ENCODE results near the gene CACNA1G.

Gene CACNA1G

GRCh38 chr17:50564916-50565315 lies 4.4 kb downstream of the CACNA1G start:
- FAIRE-seq (no peak), DNase-seq (ENCODE audit: insufficient read length, low spot score) (no peak)

GRCh38 chr17:50565402-50566350 lies 5.2 kb downstream of the CACNA1G start:
- DNase-seq (ENCODE audit: insufficient read length, low spot score) (no peak), FAIRE-seq (no peak)

GRCh38 chr17:50566886-50567285 lies 6.4 kb downstream of the CACNA1G start:
- no peak for DNase-seq (ENCODE audit: insufficient read length, low spot score)
- no peak for FAIRE-seq

- DNase-seq (ENCODE audit: insufficient read length, low spot score), result no peak
- FAIRE-seq, result no peak
These were observed 8.1 kb downstream of the CACNA1G start for GRCh38 chr17:50568659-50569058.

DNA sequence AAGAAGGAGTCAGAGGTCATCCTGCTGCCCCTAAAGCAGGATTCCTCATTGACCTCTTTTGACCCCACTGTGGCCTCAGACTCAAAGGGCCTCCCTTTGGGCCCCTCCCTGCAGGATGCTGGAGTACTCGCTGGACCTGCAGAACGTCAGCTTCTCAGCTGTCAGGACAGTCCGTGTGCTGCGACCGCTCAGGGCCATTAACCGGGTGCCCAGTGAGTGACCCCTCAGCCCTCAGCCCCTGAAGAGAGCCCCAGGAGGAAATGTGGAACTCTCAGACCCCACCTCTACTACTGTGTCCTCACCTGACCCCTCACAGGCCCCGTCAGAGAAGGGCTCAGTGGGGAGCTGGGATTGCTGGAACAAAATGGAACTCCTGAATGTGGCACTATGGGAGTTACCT lies 9.1 kb downstream of the CACNA1G start:
- no peak for DNase-seq (ENCODE audit: insufficient read length, low spot score)
- FAIRE-seq, result no peak

DNA sequence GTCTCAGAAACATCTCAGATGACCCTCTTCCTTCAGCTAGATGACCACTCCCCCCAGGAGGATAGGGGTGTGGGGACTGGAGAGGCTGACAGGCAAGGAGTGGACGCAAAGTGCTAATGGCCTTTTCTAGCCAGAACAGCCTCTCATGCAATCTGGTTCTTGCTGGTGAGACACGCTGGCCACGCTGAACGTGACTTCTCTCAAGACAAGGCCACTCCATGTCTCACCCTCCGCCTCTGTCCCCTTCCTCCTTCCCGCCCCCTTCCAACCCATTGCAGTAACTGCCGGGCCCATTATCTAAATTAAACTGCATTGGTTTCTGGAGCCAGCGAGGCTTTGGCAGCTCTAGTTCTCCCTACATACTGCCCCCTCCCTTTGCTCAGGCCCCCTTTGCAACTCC lies 9.5 kb downstream of the CACNA1G start:
- no peak for DNase-seq (ENCODE audit: insufficient read length, low spot score)

DNA sequence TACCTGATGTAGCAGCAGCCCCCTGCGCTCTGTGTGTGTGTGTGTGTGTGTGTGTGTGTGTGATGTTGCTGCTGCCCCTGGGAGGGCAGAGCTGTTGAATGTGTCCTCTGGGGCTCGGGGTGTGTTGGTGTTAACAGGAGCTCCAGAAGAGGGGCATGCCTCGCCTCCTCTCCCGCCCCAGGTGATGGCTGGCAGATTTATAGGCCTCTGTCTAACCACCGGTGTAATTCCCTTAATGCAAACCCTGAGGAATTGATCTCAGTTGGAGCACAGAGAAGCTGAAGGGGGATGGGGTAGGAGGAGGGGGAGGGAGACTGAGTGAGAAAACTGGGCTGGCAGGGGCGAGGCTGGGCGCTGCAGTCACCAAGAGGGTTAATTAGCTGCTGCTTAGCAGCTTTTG lies 10.0 kb downstream of the CACNA1G start:
- FAIRE-seq (no peak), DNase-seq (ENCODE audit: insufficient read length, low spot score) (no peak)

More for the DNA sequence above, 9.5 kb downstream of the CACNA1G start:
- no peak for FAIRE-seq

DNA sequence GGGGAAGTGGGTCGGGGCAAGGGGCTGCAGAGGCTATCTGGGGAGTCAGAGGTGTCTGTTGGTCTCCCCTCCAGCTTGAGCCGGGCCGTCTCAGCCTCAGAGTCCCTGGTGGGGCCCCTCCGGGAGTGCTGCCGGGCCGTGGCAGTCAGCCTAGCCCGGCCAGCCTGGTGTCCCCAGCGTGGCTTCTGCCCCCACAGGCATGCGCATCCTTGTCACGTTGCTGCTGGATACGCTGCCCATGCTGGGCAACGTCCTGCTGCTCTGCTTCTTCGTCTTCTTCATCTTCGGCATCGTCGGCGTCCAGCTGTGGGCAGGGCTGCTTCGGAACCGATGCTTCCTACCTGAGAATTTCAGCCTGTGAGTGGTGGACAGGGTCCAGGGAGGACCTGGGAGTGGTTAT lies 11.2 kb downstream of the CACNA1G start:
- DNase-seq (ENCODE audit: insufficient read length, low spot score), result no peak
- no peak for FAIRE-seq

GRCh38 chr17:50572541-50572940 lies 12.0 kb downstream of the CACNA1G start:
- FAIRE-seq (no peak), DNase-seq (ENCODE audit: insufficient read length, low spot score) (no peak)

DNA sequence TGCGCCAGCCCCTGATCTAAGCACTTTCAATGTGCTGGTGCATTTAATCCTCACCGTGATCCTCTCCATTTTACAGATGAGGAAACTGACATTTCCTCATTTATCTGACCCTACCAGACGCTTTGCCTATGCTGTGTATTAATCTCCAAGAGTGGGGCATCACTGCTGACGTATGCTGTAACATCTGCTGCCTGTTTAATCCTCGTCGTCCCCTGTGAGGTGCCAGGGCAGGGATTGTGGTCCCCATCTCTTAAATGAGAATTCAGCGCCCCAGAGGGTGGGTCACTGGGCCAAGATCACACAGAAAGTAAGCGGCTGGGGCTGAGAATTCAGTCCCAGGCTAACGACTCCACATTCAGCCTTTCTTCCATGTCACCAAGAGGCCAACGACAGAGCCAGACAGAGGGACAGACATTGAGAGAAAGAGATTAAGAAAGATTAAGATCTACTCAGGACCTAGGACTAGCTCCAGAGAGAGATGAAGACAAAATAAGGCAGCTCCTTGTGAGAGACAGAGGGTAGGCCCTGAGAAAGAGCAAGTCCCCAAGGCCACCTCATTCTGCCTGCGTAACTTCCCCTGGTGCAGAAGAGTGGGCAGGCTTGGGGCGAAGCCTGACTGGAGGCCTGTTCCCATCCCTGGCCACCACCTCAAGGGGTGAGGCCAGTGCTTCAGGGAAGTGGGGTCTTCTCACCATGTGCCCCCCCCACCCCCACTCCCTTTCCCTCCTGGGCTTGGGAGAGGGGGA lies 13.5 kb downstream of the CACNA1G start:
- DNase-seq (ENCODE audit: insufficient read length, low spot score) (no peak), FAIRE-seq (no peak)

- FAIRE-seq, result no peak
- no peak for DNase-seq (ENCODE audit: insufficient read length, low spot score)
These were observed 15.2 kb downstream of the CACNA1G start for GRCh38 chr17:50575581-50576210.

DNA sequence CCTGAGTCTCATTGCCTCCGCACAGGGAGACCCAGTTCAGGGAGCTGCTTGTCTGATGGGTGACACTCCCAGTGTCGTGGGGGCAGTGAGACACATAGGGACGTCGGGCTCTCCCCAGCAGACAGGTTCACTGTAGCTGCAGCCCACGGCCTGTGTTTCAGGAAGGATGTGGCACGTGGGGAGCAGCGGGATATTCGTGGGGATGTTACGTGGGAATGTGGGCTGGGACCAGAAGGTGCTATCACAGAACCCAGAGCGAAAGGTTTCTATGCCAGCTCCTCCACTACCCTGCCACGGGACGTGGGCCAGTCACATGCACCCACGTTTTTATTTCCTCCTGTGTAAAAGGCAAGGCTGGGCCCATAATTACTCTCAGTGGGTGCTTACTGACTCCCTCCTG lies 16.3 kb downstream of the CACNA1G start:
- FAIRE-seq, result no peak

GRCh38 chr17:50577451-50577954 lies 17.0 kb downstream of the CACNA1G start:
- DNase-seq (ENCODE audit: insufficient read length, low spot score), result no peak
- FAIRE-seq, result no peak

More for the DNA sequence above, 16.3 kb downstream of the CACNA1G start:
- DNase-seq (ENCODE audit: insufficient read length, low spot score), result no peak

- FAIRE-seq (no peak), DNase-seq (ENCODE audit: insufficient read length, low spot score) (no peak)
These were observed 17.7 kb downstream of the CACNA1G start for GRCh38 chr17:50578173-50578572.

- DNase-seq (ENCODE audit: insufficient read length, low spot score) (no peak), FAIRE-seq (no peak)
These were observed 18.9 kb downstream of the CACNA1G start for GRCh38 chr17:50579399-50579798.

- DNase-seq (ENCODE audit: insufficient read length, low spot score) (no peak), FAIRE-seq (no peak)
These were observed 20.1 kb downstream of the CACNA1G start for GRCh38 chr17:50580646-50581045.

GRCh38 chr17:50581316-50581715 lies 20.8 kb downstream of the CACNA1G start:
- FAIRE-seq (no peak), DNase-seq (ENCODE audit: insufficient read length, low spot score) (no peak)

- DNase-seq (ENCODE audit: insufficient read length, low spot score) (no peak), FAIRE-seq (no peak)
These were observed 22.2 kb downstream of the CACNA1G start for GRCh38 chr17:50582741-50583140.

DNA sequence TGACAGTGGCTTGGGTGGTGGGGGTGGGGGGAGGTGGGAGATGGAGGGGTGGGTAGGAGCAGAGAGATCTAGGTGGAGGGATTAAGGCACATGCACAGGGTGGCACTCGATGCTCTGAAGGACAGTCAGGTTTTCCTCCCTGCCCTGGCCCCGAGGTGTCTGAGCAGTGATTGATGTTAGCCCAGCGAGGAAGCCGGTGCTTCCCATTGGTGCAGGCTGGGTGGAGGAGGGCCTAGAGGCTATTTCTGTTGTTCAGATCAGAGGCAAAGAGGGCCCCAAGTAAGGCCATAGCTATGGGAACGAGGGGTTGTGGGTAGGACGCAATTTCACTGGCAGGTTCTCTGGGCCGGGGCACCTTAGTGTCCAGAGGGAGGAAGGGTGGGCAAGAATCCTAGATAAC lies 23.1 kb downstream of the CACNA1G start:
- DNase-seq (ENCODE audit: insufficient read length, low spot score) (no peak), FAIRE-seq (no peak)

DNA sequence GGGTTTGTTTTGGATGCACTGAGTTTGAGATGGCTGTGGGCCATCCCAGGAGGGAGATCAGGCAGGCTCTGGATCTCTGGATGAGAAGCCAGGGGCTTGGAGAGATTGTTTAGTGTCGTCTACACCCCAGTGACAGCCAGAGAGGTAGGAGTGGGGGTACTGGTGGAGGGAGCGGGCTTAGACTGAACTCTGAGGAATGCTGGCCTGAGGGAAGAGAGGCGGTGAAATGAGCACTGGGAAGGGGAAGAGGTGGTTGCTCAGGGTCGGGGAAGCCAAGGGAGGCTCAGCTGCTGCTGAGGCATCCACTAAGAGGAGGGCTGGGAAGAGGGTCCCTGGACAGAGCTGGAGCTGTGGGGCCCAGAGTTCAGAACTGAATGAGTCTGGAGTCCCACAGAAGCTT lies 23.6 kb downstream of the CACNA1G start:
- FAIRE-seq, result no peak
- DNase-seq (ENCODE audit: insufficient read length, low spot score), result no peak

DNA sequence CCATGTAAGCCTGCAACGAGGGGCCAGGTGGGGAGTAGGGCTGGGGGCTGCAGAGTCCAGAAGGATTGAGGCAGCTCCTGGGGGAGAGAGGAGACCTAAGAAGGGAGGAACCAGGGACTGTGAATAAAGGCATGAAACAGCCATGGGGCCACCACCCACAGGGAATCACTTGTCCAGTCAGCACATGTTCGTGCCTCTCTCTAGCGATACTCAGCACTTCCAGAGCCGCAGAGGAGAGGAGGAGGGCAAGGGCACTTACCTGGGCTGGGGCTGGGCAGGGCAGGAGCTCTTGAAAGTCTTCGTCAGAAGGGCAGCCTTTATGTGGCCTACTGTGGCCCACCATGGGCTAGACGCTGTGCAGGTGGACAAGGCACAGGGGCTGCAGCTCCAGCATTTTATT lies 24.2 kb downstream of the CACNA1G start:
- no peak for DNase-seq (ENCODE audit: insufficient read length, low spot score)
- no peak for FAIRE-seq

Measured in GM19239 (cell line).